ENCODE data around the gene DCBLD1. TPM values are rescaled to one million over a fixed set of nuclear protein-coding genes. Genes with fewer than 3 reads are reported as not detected.

Gene DCBLD1
- total RNA-seq, 1 experiment from 2014 or later = 11.2 TPM

- TF ChIP-seq CTCF (IDR thresholded peaks at IDR 0.05) = no peak
- TF ChIP-seq KAT7 (CRISPR knock-in tag; IDR thresholded peaks at IDR 0.05; ENCODE audit: borderline replicate concordance) = no peak
- no peak for TF ChIP-seq OVOL2 (CRISPR knock-in tag; IDR thresholded peaks at IDR 0.05; ENCODE audit: borderline replicate concordance)
- TF ChIP-seq ZNF532 (CRISPR knock-in tag; IDR thresholded peaks at IDR 0.05; ENCODE audit: borderline replicate concordance) = no peak
- no peak for TF ChIP-seq IRF2 (CRISPR knock-in tag; IDR thresholded peaks at IDR 0.05; ENCODE audit: borderline replicate concordance, low read depth)
- no peak for TF ChIP-seq ZNF232 (CRISPR knock-in tag; IDR thresholded peaks at IDR 0.05)
- TF ChIP-seq FOXJ3 (CRISPR knock-in tag; IDR thresholded peaks at IDR 0.05; ENCODE audit: borderline replicate concordance) = no peak
- no peak for TF ChIP-seq ARID4B (CRISPR knock-in tag; IDR thresholded peaks at IDR 0.05; ENCODE audit: borderline replicate concordance)
- no peak for TF ChIP-seq ATF2 (CRISPR knock-in tag; IDR thresholded peaks at IDR 0.05; ENCODE audit: borderline replicate concordance, low read depth)
- TF ChIP-seq NFATC4 (CRISPR knock-in tag; IDR thresholded peaks at IDR 0.05) = no peak
- TF ChIP-seq ZNF671 (CRISPR knock-in tag; IDR thresholded peaks at IDR 0.05) = no peak
- no peak for TF ChIP-seq PRRX2 (CRISPR knock-in tag; IDR thresholded peaks at IDR 0.05)
- no peak for TF ChIP-seq MLX (CRISPR knock-in tag; IDR thresholded peaks at IDR 0.05)
Observed at GRCh38 chr6:117480651-117481050, 1.8 kb upstream of the DCBLD1 start (continued).
